Sigmoid colon (tissue), 4 donors: ENCODE data around the gene WBP1L.

ENCODE experiments used
- POLR2A ChIP-seq, 2 donors: fragments of 450-650 bp; IDR thresholded peaks; one replicate each; pipeline ENCODE4 v1.6.1; 2016; ENCODE audit warnings: antibody characterized with exemption in 2 of 2, mild to moderate bottlenecking in 2 of 2, moderate library complexity in 2 of 2
- POLR2AphosphoS5 ChIP-seq, 4 donors: sonication (generic); formaldehyde crosslinking; IDR thresholded peaks; one replicate each; pipeline ENCODE4 v1.6.1; 2017; ENCODE audit warnings: antibody characterized with exemption in 4 of 4
- TF ChIP-seq, protein P1 (sequence below), 4 experiments: fragments of 450-650 bp in 3 of 4; fragments of 200-600 bp in 1 of 4; IDR thresholded peaks; one replicate each; pipeline ENCODE4 v1.5.1; 2016 to 2019; ENCODE audit warnings: antibody characterized with exemption in 4 of 4, mild to moderate bottlenecking in 3 of 4, moderate library complexity in 2 of 4

DNA sequence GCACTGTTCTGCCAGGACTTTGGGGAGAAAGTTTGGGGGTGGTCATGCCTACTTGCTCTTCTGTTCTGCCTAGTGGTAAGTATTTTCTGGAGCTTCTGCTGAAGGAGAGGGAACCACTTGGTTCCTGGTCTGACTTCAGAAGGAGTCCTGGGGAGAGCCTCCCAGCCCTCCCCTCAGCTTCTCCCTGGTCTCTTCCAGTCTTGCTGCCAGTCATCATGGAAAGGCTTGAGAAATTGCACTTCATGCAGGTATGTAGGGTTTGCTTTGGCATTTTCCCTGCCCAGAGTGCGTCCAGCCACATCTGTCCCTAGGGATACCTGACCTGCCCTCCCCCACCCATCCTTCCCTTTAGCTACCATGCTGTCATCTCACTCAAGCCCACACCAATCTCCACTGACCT lies 11.1 kb upstream of the WBP1L start:
- TF ChIP-seq, protein P1, sequence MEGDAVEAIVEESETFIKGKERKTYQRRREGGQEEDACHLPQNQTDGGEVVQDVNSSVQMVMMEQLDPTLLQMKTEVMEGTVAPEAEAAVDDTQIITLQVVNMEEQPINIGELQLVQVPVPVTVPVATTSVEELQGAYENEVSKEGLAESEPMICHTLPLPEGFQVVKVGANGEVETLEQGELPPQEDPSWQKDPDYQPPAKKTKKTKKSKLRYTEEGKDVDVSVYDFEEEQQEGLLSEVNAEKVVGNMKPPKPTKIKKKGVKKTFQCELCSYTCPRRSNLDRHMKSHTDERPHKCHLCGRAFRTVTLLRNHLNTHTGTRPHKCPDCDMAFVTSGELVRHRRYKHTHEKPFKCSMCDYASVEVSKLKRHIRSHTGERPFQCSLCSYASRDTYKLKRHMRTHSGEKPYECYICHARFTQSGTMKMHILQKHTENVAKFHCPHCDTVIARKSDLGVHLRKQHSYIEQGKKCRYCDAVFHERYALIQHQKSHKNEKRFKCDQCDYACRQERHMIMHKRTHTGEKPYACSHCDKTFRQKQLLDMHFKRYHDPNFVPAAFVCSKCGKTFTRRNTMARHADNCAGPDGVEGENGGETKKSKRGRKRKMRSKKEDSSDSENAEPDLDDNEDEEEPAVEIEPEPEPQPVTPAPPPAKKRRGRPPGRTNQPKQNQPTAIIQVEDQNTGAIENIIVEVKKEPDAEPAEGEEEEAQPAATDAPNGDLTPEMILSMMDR (IDR thresholded peaks at IDR 0.05), result no peak
- TF ChIP-seq POLR2A (IDR thresholded peaks at IDR 0.05), result no peak
- TF ChIP-seq POLR2AphosphoS5 (IDR thresholded peaks at IDR 0.05), result no peak
